ENCODE data around the gene SLCO3A1. TPM values are rescaled to one million over a fixed set of nuclear protein-coding genes. Genes with fewer than 3 reads are reported as not detected.

SLCO3A1 gene
- total RNA-seq, 2 donors from 2014 or later = 7.2 to 11.4 TPM

- H3K4me1 Mint-ChIP-seq = peaks cover 3% of the 10 kb centered on the region
- H3K36me3 Mint-ChIP-seq (ENCODE audit: low read depth) = no peaks in the 10 kb centered on the region
- H3K27ac Mint-ChIP-seq = no peak overlapping the region
- no peak overlapping the region for H3K27ac ChIP-seq (ENCODE audit: low read depth, low read length)
- H3K4me1 ChIP-seq (ENCODE audit: control insufficient read depth, insufficient read depth, low read length) = no peaks in the 10 kb centered on the region
- TF ChIP-seq CTCF (conservative IDR thresholded peaks at IDR 0.05) = no peak
- no peaks in the 10 kb centered on the region for H3K36me3 ChIP-seq (ENCODE audit: control insufficient read depth, insufficient read depth, low read length)
- WGBS, 2 experiments (ENCODE audit: insufficient coverage in 1 of 2, insufficient read length in 1 of 2) = no CpG with 5 or more reads among the region's 1 CpG
- H3K27me3 ChIP-seq (ENCODE audit: control insufficient read depth, insufficient read depth, low read length, poor library complexity, severe bottlenecking) = no peaks in the 10 kb centered on the region
- H3K9me3 ChIP-seq (ENCODE audit: control insufficient read depth, low read length) = no peaks in the 10 kb centered on the region
- no peaks in the 10 kb centered on the region for H3K27me3 Mint-ChIP-seq (ENCODE audit: insufficient read depth)
- H3K9ac ChIP-seq (ENCODE audit: extremely low read depth, low read length, poor library complexity, severe bottlenecking) = no peak overlapping the region
- no peak for DNase-seq
- H3K9me3 Mint-ChIP-seq = peaks cover 1% of the 10 kb centered on the region
- H3K4me3 ChIP-seq (ENCODE audit: low read length) = no peak overlapping the region
- H3K4me3 Mint-ChIP-seq = no peak overlapping the region
These were observed 51.4 kb downstream of the SLCO3A1 start for GRCh38 chr15:91904942-91905341.

- no peak overlapping the region for H3K9ac ChIP-seq (ENCODE audit: extremely low read depth, low read length, poor library complexity, severe bottlenecking)
- no peaks in the 10 kb centered on the region for H3K9me3 ChIP-seq (ENCODE audit: control insufficient read depth, low read length)
- no peaks in the 10 kb centered on the region for H3K36me3 Mint-ChIP-seq (ENCODE audit: low read depth)
- no peak overlapping the region for H3K27ac ChIP-seq (ENCODE audit: low read depth, low read length)
- WGBS, 2 experiments (ENCODE audit: insufficient coverage in 1 of 2, insufficient read length in 1 of 2) = 93 to 100% methylated on average over 1 to 3 of the region's 3 CpGs
- H3K36me3 ChIP-seq (ENCODE audit: control insufficient read depth, insufficient read depth, low read length) = no peaks in the 10 kb centered on the region
- no peaks in the 10 kb centered on the region for H3K27me3 ChIP-seq (ENCODE audit: control insufficient read depth, insufficient read depth, low read length, poor library complexity, severe bottlenecking)
- peaks cover 5% of the 10 kb centered on the region for H3K4me1 Mint-ChIP-seq
- TF ChIP-seq CTCF (conservative IDR thresholded peaks at IDR 0.05) = no peak
- no peaks in the 10 kb centered on the region for H3K4me1 ChIP-seq (ENCODE audit: control insufficient read depth, insufficient read depth, low read length)
- no peak overlapping the region for H3K4me3 ChIP-seq (ENCODE audit: low read length)
- H3K27me3 Mint-ChIP-seq (ENCODE audit: insufficient read depth) = no peaks in the 10 kb centered on the region
- no peak overlapping the region for H3K4me3 Mint-ChIP-seq
- no peak for DNase-seq
- no peaks in the 10 kb centered on the region for H3K9me3 Mint-ChIP-seq
- no peak overlapping the region for H3K27ac Mint-ChIP-seq
These were observed 54.9 kb downstream of the SLCO3A1 start for GRCh38 chr15:91908391-91908790.

- no peaks in the 10 kb centered on the region for H3K9me3 Mint-ChIP-seq
- peaks cover 5% of the 10 kb centered on the region for H3K4me1 Mint-ChIP-seq
- 95 to 100% methylated on average over 1 to 2 of the region's 2 CpGs for WGBS, 2 experiments (ENCODE audit: insufficient coverage in 1 of 2, insufficient read length in 1 of 2)
These were observed 55.6 kb downstream of the SLCO3A1 start for GRCh38 chr15:91909111-91909510.

More at GRCh38 chr15:91909111-91909510, 55.6 kb downstream of the SLCO3A1 start:
- Histone ChIP-seq H3K4me1 (ENCODE audit: control insufficient read depth, insufficient read depth, low read length) (no peaks in the 10 kb centered on the region), H3K27ac (ENCODE audit: low read depth, low read length) (no peak overlapping the region), H3K36me3 (ENCODE audit: control insufficient read depth, insufficient read depth, low read length) (no peaks in the 10 kb centered on the region), H3K9me3 (ENCODE audit: control insufficient read depth, low read length) (no peaks in the 10 kb centered on the region), H3K27me3 (ENCODE audit: control insufficient read depth, insufficient read depth, low read length, poor library complexity, severe bottlenecking) (no peaks in the 10 kb centered on the region), H3K9ac (ENCODE audit: extremely low read depth, low read length, poor library complexity, severe bottlenecking) (no peak overlapping the region), H3K4me3 (ENCODE audit: low read length) (no peak overlapping the region)
- no peak for TF ChIP-seq CTCF (conservative IDR thresholded peaks at IDR 0.05)
- no peaks in the 10 kb centered on the region for H3K27me3 Mint-ChIP-seq (ENCODE audit: insufficient read depth)
- H3K36me3 Mint-ChIP-seq (ENCODE audit: low read depth) = no peaks in the 10 kb centered on the region
- no peak overlapping the region for H3K27ac Mint-ChIP-seq
- no peak overlapping the region for H3K4me3 Mint-ChIP-seq
- no peak for DNase-seq

All from endodermal cell (in vitro differentiated cells).